HepG2 (cell line): ENCODE data around the gene EEF1AKMT3. TPM values are rescaled to one million over a fixed set of nuclear protein-coding genes. Genes with fewer than 3 reads are reported as not detected.

Experiments used
- ADNP ChIP-seq: sonication (generic); formaldehyde crosslinking; IDR thresholded peaks from 2 replicates; pipeline ENCODE4 v1.4.0; 2020; ENCODE audit warnings: missing genetic modification reagents
- DNMT3B ChIP-seq: conservative IDR thresholded peaks from 2 replicates; pipeline ENCODE4 v1.6.1; 2016; ENCODE audit warnings: missing biosample characterization, control low read depth
- EED ChIP-seq: sonication (generic); formaldehyde crosslinking; IDR thresholded peaks from 2 replicates; pipeline ENCODE4 v1.5.0; 2020; ENCODE audit warnings: mild to moderate bottlenecking, missing genetic modification reagents
- JUN ChIP-seq: sonication (generic); formaldehyde crosslinking; IDR thresholded peaks from 2 replicates; pipeline ENCODE4 v1.4.0; 2020; ENCODE audit warnings: mild to moderate bottlenecking, missing genetic modification reagents
- KAT2B ChIP-seq: fragments of 150-350 bp; IDR thresholded peaks from 2 replicates; pipeline ENCODE4 v1.6.1; 2014; ENCODE audit warnings: low read depth, low read length, borderline replicate concordance
- KDM5A ChIP-seq: fragments of 200-600 bp; sonication (generic); IDR thresholded peaks from 2 replicates; pipeline ENCODE4 v1.7.0; 2018; ENCODE audit warnings: antibody characterized with exemption, mild to moderate bottlenecking, low read length, borderline replicate concordance
- KLF16 ChIP-seq, 2 experiments: sonication (generic) in 1 of 2; formaldehyde crosslinking in 1 of 2; IDR thresholded peaks; 2 replicates each; pipeline versions ENCODE4 v1.6.1 to v1.8.0; 2016 to 2023; ENCODE audit warnings: missing genetic modification reagents in 2 of 2, missing compliant biosample characterization in 1 of 2
- NCOA5 ChIP-seq: sonication (generic); formaldehyde crosslinking; IDR thresholded peaks from 2 replicates; pipeline ENCODE4 v1.4.0; 2020; ENCODE audit warnings: missing genetic modification reagents
- SIX1 ChIP-seq: sonication (generic); formaldehyde crosslinking; IDR thresholded peaks from 2 replicates; pipeline ENCODE4 v1.4.0; 2020; ENCODE audit warnings: missing genetic modification reagents, borderline replicate concordance
- SMYD3 ChIP-seq: sonication (generic); formaldehyde crosslinking; IDR thresholded peaks from 2 replicates; pipeline ENCODE4 v1.8.1; 2023; ENCODE audit warnings: mild to moderate bottlenecking, missing genetic modification reagents
- ZNF275 ChIP-seq: sonication (generic); formaldehyde crosslinking; IDR thresholded peaks from 2 replicates; pipeline ENCODE4 v1.8.0; 2022; ENCODE audit warnings: missing genetic modification reagents, mild to moderate bottlenecking, inconsistent platforms, borderline replicate concordance
- ZNF550 ChIP-seq: sonication (generic); formaldehyde crosslinking; IDR thresholded peaks from 2 replicates; pipeline ENCODE4 v1.4.0; 2020; ENCODE audit warnings: mild to moderate bottlenecking, missing genetic modification reagents, borderline replicate concordance
- polyA plus RNA-seq, 8 experiments: library from polyadenylated mRNA; depleted of rRNA in 3 of 8; stranded (reverse) in 7 of 8; unstranded in 1 of 8; fragments of >200 nt; fragmentation: Illumina TruSeq in 4 of 8; extraction: Trizol in 4 of 8; gene quantifications; 2 replicates each; pipeline versions ENCODE4 v1.2.1 to v1.2.3, GENCODE V29; 2011 to 2016; ENCODE audit warnings: low read depth in 4 of 8, missing spikeins in 1 of 8, mixed read lengths in 1 of 8; ENCODE audit not compliant: insufficient read depth in 1 of 8
- total RNA-seq, 5 experiments: library from RNA; depleted of rRNA; stranded (reverse); fragments of >200 nt; fragmentation: Illumina TruSeq; extraction: Trizol; gene quantifications; 2 replicates each; pipeline ENCODE4 v1.2.3, GENCODE V29; 2016; ENCODE audit warnings: low read depth in 1 of 5
- TF ChIP-seq, protein P1 (sequence below): sonication (generic); formaldehyde crosslinking; IDR thresholded peaks from 2 replicates; pipeline ENCODE4 v1.4.0; 2020; ENCODE audit warnings: missing genetic modification reagents
- TF ChIP-seq, protein P2 (sequence below): sonication (generic); formaldehyde crosslinking; conservative IDR thresholded peaks from 2 replicates; pipeline ENCODE4 v1.8.0; 2022; ENCODE audit warnings: missing genetic modification reagents
- TF ChIP-seq, protein P3 (sequence below): IDR thresholded peaks from 2 replicates; pipeline ENCODE4 v1.4.0; 2020; ENCODE audit warnings: mild to moderate bottlenecking, missing genetic modification reagents
- TF ChIP-seq, protein P4 (sequence below): sonication (generic); formaldehyde crosslinking; IDR thresholded peaks from 2 replicates; pipeline ENCODE4 v1.8.0; 2022; ENCODE audit warnings: mild to moderate bottlenecking, missing genetic modification reagents
- TF ChIP-seq, protein P5 (sequence below): IDR thresholded peaks from 2 replicates; pipeline ENCODE4 v1.6.1; 2016

The EEF1AKMT3 gene
- total and polyA plus RNA-seq, 2 of the 13 experiments (the other 11 are each of a cell fraction or from before 2014, with no cell fraction given): 4.7 to 11.4 TPM

DNA sequence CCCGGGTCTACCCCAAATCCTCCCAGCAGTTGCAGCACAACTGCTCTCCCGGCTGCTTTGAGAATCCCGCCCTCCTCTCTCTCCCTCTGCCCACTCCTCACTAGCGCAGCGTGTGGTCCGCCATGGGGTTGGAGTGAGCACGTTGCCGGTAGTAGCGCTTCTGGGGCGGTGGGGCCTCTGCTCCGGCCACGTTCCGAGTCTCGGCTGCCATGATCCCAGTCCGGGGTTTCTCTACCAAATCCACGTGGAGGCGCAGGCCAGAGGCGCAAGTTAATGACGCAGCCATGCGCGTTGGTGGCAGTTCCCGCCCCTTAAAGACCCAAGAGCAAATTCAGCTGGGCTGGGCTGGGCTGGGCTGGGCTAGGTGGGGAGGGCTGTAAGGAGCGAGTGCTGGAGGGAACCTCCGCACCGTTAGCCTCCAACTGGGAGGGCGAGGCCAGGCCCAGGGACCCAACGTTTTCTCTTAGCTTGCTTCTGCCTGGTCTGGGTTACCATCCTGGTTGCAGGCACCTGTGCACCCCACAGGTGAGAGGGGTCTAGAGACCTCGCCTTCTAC lies 463 bp upstream of the EEF1AKMT3 start, which contains the start of gene METTL1 (continued):
- TF ChIP-seq, protein P1, sequence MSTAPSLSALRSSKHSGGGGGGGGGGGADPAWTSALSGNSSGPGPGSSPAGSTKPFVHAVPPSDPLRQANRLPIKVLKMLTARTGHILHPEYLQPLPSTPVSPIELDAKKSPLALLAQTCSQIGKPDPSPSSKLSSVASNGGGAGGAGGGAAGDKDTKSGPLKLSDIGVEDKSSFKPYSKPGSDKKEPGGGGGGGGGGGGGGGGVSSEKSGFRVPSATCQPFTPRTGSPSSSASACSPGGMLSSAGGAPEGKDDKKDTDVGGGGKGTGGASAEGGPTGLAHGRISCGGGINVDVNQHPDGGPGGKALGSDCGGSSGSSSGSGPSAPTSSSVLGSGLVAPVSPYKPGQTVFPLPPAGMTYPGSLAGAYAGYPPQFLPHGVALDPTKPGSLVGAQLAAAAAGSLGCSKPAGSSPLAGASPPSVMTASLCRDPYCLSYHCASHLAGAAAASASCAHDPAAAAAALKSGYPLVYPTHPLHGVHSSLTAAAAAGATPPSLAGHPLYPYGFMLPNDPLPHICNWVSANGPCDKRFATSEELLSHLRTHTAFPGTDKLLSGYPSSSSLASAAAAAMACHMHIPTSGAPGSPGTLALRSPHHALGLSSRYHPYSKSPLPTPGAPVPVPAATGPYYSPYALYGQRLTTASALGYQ: no peak; the same call in 1 of the 2 replicates
- no peak for TF ChIP-seq ZNF550
- TF ChIP-seq, protein P2, sequence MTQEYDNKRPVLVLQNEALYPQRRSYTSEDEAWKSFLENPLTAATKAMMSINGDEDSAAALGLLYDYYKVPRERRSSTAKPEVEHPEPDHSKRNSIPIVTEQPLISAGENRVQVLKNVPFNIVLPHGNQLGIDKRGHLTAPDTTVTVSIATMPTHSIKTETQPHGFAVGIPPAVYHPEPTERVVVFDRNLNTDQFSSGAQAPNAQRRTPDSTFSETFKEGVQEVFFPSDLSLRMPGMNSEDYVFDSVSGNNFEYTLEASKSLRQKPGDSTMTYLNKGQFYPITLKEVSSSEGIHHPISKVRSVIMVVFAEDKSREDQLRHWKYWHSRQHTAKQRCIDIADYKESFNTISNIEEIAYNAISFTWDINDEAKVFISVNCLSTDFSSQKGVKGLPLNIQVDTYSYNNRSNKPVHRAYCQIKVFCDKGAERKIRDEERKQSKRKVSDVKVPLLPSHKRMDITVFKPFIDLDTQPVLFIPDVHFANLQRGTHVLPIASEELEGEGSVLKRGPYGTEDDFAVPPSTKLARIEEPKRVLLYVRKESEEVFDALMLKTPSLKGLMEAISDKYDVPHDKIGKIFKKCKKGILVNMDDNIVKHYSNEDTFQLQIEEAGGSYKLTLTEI (CRISPR knock-in tag): no peak
- TF ChIP-seq, protein P3, sequence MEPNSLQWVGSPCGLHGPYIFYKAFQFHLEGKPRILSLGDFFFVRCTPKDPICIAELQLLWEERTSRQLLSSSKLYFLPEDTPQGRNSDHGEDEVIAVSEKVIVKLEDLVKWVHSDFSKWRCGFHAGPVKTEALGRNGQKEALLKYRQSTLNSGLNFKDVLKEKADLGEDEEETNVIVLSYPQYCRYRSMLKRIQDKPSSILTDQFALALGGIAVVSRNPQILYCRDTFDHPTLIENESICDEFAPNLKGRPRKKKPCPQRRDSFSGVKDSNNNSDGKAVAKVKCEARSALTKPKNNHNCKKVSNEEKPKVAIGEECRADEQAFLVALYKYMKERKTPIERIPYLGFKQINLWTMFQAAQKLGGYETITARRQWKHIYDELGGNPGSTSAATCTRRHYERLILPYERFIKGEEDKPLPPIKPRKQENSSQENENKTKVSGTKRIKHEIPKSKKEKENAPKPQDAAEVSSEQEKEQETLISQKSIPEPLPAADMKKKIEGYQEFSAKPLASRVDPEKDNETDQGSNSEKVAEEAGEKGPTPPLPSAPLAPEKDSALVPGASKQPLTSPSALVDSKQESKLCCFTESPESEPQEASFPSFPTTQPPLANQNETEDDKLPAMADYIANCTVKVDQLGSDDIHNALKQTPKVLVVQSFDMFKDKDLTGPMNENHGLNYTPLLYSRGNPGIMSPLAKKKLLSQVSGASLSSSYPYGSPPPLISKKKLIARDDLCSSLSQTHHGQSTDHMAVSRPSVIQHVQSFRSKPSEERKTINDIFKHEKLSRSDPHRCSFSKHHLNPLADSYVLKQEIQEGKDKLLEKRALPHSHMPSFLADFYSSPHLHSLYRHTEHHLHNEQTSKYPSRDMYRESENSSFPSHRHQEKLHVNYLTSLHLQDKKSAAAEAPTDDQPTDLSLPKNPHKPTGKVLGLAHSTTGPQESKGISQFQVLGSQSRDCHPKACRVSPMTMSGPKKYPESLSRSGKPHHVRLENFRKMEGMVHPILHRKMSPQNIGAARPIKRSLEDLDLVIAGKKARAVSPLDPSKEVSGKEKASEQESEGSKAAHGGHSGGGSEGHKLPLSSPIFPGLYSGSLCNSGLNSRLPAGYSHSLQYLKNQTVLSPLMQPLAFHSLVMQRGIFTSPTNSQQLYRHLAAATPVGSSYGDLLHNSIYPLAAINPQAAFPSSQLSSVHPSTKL: no peak; the same call in 1 of the 2 replicates
- TF ChIP-seq DNMT3B (CRISPR knock-in tag): no peak; the same call in 1 of the 2 replicates
- TF ChIP-seq, protein P4, sequence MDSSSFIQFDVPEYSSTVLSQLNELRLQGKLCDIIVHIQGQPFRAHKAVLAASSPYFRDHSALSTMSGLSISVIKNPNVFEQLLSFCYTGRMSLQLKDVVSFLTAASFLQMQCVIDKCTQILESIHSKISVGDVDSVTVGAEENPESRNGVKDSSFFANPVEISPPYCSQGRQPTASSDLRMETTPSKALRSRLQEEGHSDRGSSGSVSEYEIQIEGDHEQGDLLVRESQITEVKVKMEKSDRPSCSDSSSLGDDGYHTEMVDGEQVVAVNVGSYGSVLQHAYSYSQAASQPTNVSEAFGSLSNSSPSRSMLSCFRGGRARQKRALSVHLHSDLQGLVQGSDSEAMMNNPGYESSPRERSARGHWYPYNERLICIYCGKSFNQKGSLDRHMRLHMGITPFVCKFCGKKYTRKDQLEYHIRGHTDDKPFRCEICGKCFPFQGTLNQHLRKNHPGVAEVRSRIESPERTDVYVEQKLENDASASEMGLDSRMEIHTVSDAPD (CRISPR knock-in tag): peak; percentile 72; the same call in 1 of the 2 replicates
- TF ChIP-seq SIX1 (CRISPR knock-in tag): peak; percentile 67; the same call in 1 of the 2 replicates
- TF ChIP-seq KLF16 (CRISPR knock-in tag; IDR thresholded peaks at IDR 0.05): peak; percentile 41 to 88; a peak in 1 of 4 replicates
- TF ChIP-seq EED: no peak
- TF ChIP-seq KAT2B: no peak
- peak; percentile 93 for TF ChIP-seq JUN (CRISPR knock-in tag)
- TF ChIP-seq ZNF275: peak; percentile 70; the same call in 1 of the 2 replicates
- TF ChIP-seq, protein P5, sequence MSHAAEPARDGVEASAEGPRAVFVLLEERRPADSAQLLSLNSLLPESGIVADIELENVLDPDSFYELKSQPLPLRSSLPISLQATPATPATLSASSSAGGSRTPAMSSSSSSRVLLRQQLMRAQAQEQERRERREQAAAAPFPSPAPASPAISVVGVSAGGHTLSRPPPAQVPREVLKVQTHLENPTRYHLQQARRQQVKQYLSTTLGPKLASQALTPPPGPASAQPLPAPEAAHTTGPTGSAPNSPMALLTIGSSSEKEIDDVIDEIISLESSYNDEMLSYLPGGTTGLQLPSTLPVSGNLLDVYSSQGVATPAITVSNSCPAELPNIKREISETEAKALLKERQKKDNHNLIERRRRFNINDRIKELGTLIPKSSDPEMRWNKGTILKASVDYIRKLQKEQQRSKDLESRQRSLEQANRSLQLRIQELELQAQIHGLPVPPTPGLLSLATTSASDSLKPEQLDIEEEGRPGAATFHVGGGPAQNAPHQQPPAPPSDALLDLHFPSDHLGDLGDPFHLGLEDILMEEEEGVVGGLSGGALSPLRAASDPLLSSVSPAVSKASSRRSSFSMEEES: peak; percentile 63
- TF ChIP-seq SMYD3 (CRISPR knock-in tag): peak; percentile 61; the same call in 1 of the 2 replicates
- TF ChIP-seq KDM5A: peak; percentile 93
- TF ChIP-seq ADNP (CRISPR knock-in tag): no peak
- no peak for TF ChIP-seq NCOA5 (CRISPR knock-in tag)
